K562 treated with DMSO at 1 percent for 24 hours (cell line): ENCODE results near the gene UNC80. TPM values are rescaled to one million over a fixed set of nuclear protein-coding genes. Genes with fewer than 3 reads are reported as not detected.

Experiments used
- total RNA-seq: library from RNA; unstranded; fragments of 300-600 nt; gene quantifications from 2 replicates; pipeline ENCODE4 v1.2.3, GENCODE V29; 2022; ENCODE audit warnings: low read depth; ENCODE audit not compliant: insufficient read depth

UNC80 gene
- 0.09 and 0.13 TPM in 2 replicates for total RNA-seq

GRCh38 chr2:209771474-209772289, at the start of gene UNC80:
Gene UNC80 (plus strand): TSS chr2:209771832. CDS start chr2:209772073, 241 bp downstream.

GRCh38 chr2:210002158-210003157, 230.8 kb downstream of the UNC80 start, which contains the start of gene RPE:
Gene RPE (plus strand): TSS chr2:210002638. CDS start chr2:210002662, 24 bp downstream.

Other genes with a start within 250 kb of the UNC80 start
- 11.3 and 13.0 TPM in 2 replicates for gene RPE, start 230.8 kb downstream of the UNC80 start, total RNA-seq